HG02973 (cell line): Measurements from ENCODE around the gene IGLL5.

Experiments
- ATAC-seq: cut with Tn5 transposase; IDR thresholded peaks from one replicate; pipeline ENCODE4 v1.9.1; 2021; ENCODE audit warnings: moderate library complexity; ENCODE audit not compliant: unreplicated experiment

IGLL5 gene

GRCh38 chr22:22858559-22858937 lies 29.1 kb upstream of the IGLL5 start:
- no peak for ATAC-seq

GRCh38 chr22:22863001-22863400 lies 24.6 kb upstream of the IGLL5 start:
- no peak for ATAC-seq

GRCh38 chr22:22865311-22866072 lies 22.1 kb upstream of the IGLL5 start:
- ATAC-seq, result peak; percentile 81

GRCh38 chr22:22866381-22867111 lies 21.1 kb upstream of the IGLL5 start:
- no peak for ATAC-seq

GRCh38 chr22:22867996-22868715 lies 19.5 kb upstream of the IGLL5 start:
- no peak for ATAC-seq

GRCh38 chr22:22870577-22871404 lies 16.8 kb upstream of the IGLL5 start:
- ATAC-seq, result no peak

- ATAC-seq, result no peak
These were observed 15.9 kb upstream of the IGLL5 start for GRCh38 chr22:22871536-22872278.

GRCh38 chr22:22872722-22873708 lies 14.6 kb upstream of the IGLL5 start:
- ATAC-seq, result no peak

- no peak for ATAC-seq
These were observed 9.9 kb upstream of the IGLL5 start for GRCh38 chr22:22877523-22878210.

GRCh38 chr22:22878211-22878570 lies 9.4 kb upstream of the IGLL5 start:
- ATAC-seq, result no peak

GRCh38 chr22:22878801-22879674 lies 8.6 kb upstream of the IGLL5 start:
- no peak for ATAC-seq

GRCh38 chr22:22879675-22880155 lies 7.9 kb upstream of the IGLL5 start:
- ATAC-seq, result no peak

- no peak for ATAC-seq
These were observed 7.0 kb upstream of the IGLL5 start for GRCh38 chr22:22880645-22881044.

- no peak for ATAC-seq
These were observed 6.3 kb upstream of the IGLL5 start for GRCh38 chr22:22881116-22882000.

- no peak for ATAC-seq
These were observed 5.4 kb upstream of the IGLL5 start for GRCh38 chr22:22882033-22882717.
